HepG2 (cell line): ENCODE data around the gene CDH8. TPM values are rescaled to one million over a fixed set of nuclear protein-coding genes. Genes with fewer than 3 reads are reported as not detected.

Experiments
- ATAC-seq: fragments of 200-7000 bp; cut with Tn5 transposase; 3 replicates; pipeline ENCODE4 v1.9.1; 2020; ENCODE audit warnings: mild to moderate bottlenecking, moderate library complexity
- BruUV-seq: library from RNA; stranded (reverse); fragments of 400-500 nt; replicated peaks from 2 replicates; lab custom pipeline; 2021; lab: Mats Ljungman, UMichigan
- CTCF ChIA-PET: fragments of 300-600 bp; formaldehyde crosslinking; extraction: SDS; loops from one replicate; lab custom pipeline; 2021; ENCODE audit warnings: low total read pairs, inconsistent platforms, low intra/inter-chr PET ratio; lab: Yijun Ruan, JAX
- POLR2A ChIA-PET: fragments of 350-600 bp; sonication (Branson Sonifier 250); formaldehyde crosslinking; loops from one replicate; lab custom pipeline; 2020; ENCODE audit warnings: antibody characterized with exemption, inconsistent platforms; lab: Yijun Ruan, JAX
- DNase-seq: peaks from one replicate; pipeline ENCODE4 v3.0.0-alpha.2; 2015; ENCODE audit warnings: low spot score
- FAIRE-seq: peaks from 3 replicates; lab custom pipeline; 2011; peaks lifted over from hg19 to GRCh38; lab: Jason Lieb, UNC
- H2AFZ ChIP-seq: one replicate; pipeline ENCODE4 v1.6.1; 2011; ENCODE audit warnings: low read length, inconsistent platforms
- H3K27ac ChIP-seq: fragments of 300-600 bp; 3 replicates; pipeline ENCODE4 v1.8.0; 2011; ENCODE audit warnings: mixed run types, mild to moderate bottlenecking, mixed read lengths, low read length, inconsistent platforms; ENCODE audit not compliant: insufficient read depth; ENCODE audit errors: extremely low read length
- H3K27me3 ChIP-seq, 2 experiments: fragments of 200-600 bp in 1 of 2; 2 replicates in 1 of 2; 3 replicates in 1 of 2; pipeline versions ENCODE4 v1.6.0 to v1.8.0; 2011; ENCODE audit warnings: low read length in 2 of 2, mild to moderate bottlenecking in 2 of 2, moderate library complexity in 2 of 2, inconsistent platforms in 1 of 2; ENCODE audit not compliant: insufficient read depth in 2 of 2, control insufficient read depth in 1 of 2
- H3K36me3 ChIP-seq, 2 experiments: fragments of 200-600 bp in 1 of 2; replicated peaks in 1 of 2; 2 replicates in 1 of 2; 3 replicates in 1 of 2; pipeline versions ENCODE4 v1.5.1 to v1.8.0; 2011; ENCODE audit warnings: low read length in 2 of 2, inconsistent platforms in 1 of 2; ENCODE audit not compliant: insufficient read depth in 2 of 2, control insufficient read depth in 1 of 2
- H3K4me1 ChIP-seq: 2 replicates; pipeline ENCODE4 v1.5.1; 2012; ENCODE audit warnings: low read length, inconsistent platforms; ENCODE audit not compliant: insufficient read depth
- H3K4me2 ChIP-seq: 2 replicates; pipeline ENCODE4 v1.6.0; 2011; ENCODE audit warnings: low read depth, low read length, inconsistent platforms
- H3K4me3 ChIP-seq, 3 experiments: fragments of 200-600 bp in 1 of 3; sonication (generic), shearing (Covaris generic) in 1 of 3; replicated peaks in 1 of 3; 2 replicates each; pipeline ENCODE4 v1.5.1; 2011 to 2016; ENCODE audit warnings: low read length in 3 of 3, inconsistent platforms in 2 of 3, low read depth in 2 of 3, mild to moderate bottlenecking in 2 of 3, control low read depth in 1 of 3, mixed read lengths in 1 of 3; ENCODE audit not compliant: insufficient read depth in 1 of 3
- H3K79me2 ChIP-seq: one replicate; pipeline ENCODE4 v1.6.1; 2011; ENCODE audit warnings: low read length, inconsistent platforms; ENCODE audit not compliant: insufficient read depth
- H3K9ac ChIP-seq: 2 replicates; pipeline ENCODE4 v1.6.0; 2011; ENCODE audit warnings: mild to moderate bottlenecking, low read depth, low read length, inconsistent platforms; ENCODE audit not compliant: insufficient read depth
- H3K9me3 ChIP-seq: 2 replicates; pipeline ENCODE4 v1.5.1; 2012; ENCODE audit warnings: mild to moderate bottlenecking, low read length
- H4K20me1 ChIP-seq: 2 replicates; pipeline ENCODE4 v1.6.0; 2011; ENCODE audit warnings: inconsistent platforms, mild to moderate bottlenecking, low read length, moderate library complexity; ENCODE audit not compliant: insufficient read depth
- ATF4 ChIP-seq, 2 experiments: fragments of 450-650 bp in 1 of 2; sonication (generic) in 1 of 2; formaldehyde crosslinking; IDR thresholded peaks; 2 replicates each; pipeline versions ENCODE4 v1.5.0 to v1.8.0; 2020 to 2022; ENCODE audit warnings: mild to moderate bottlenecking in 1 of 2, missing genetic modification reagents in 1 of 2
- CREB1 ChIP-seq, 2 experiments: fragments of 450-650 bp in 1 of 2; IDR thresholded peaks; 2 replicates each; pipeline ENCODE4 v1.6.1; 2016 to 2017; ENCODE audit warnings: control low read depth in 1 of 2, mild to moderate bottlenecking in 1 of 2, missing compliant biosample characterization in 1 of 2, missing genetic modification characterization in 1 of 2
- FOXK2 ChIP-seq: fragments of 450-650 bp; IDR thresholded peaks from 2 replicates; pipeline ENCODE4 v1.6.1; 2016
- GPN1 ChIP-seq: sonication (generic); formaldehyde crosslinking; IDR thresholded peaks from 2 replicates; pipeline ENCODE4 v1.5.1; 2020; ENCODE audit warnings: missing genetic modification reagents, borderline replicate concordance
- PLSCR1 ChIP-seq: sonication (generic); formaldehyde crosslinking; IDR thresholded peaks from 2 replicates; pipeline ENCODE4 v1.5.0; 2020; ENCODE audit warnings: missing genetic modification reagents, mild to moderate bottlenecking, borderline replicate concordance
- SMARCC2 ChIP-seq: fragments of 450-650 bp; IDR thresholded peaks from 2 replicates; pipeline ENCODE4 v1.6.1; 2017; ENCODE audit warnings: antibody characterized with exemption, mild to moderate bottlenecking
- SMC3 ChIP-seq: IDR thresholded peaks from 2 replicates; pipeline ENCODE4 v1.6.1; 2011; ENCODE audit warnings: low read length, improper control_type of control experiment
- SP1 ChIP-seq, 2 experiments: fragments of 450-650 bp in 1 of 2; sonication (generic) in 1 of 2; formaldehyde crosslinking in 1 of 2; IDR thresholded peaks; 2 replicates each; pipeline versions ENCODE4 v1.4.0 to v1.6.1; 2016 to 2020; ENCODE audit warnings: missing genetic modification reagents in 1 of 2
- TIGD3 ChIP-seq: sonication (generic); formaldehyde crosslinking; IDR thresholded peaks from 2 replicates; pipeline ENCODE4 v1.5.1; 2020; ENCODE audit warnings: mild to moderate bottlenecking, missing genetic modification reagents, borderline replicate concordance
- TMF1 ChIP-seq: sonication (generic); formaldehyde crosslinking; IDR thresholded peaks from 2 replicates; pipeline ENCODE4 v1.8.1; 2022; ENCODE audit warnings: low read depth, missing genetic modification reagents
- TOPORS ChIP-seq: sonication (generic); formaldehyde crosslinking; IDR thresholded peaks from 2 replicates; pipeline ENCODE4 v1.8.0; 2023; ENCODE audit warnings: mild to moderate bottlenecking, missing genetic modification reagents
- ZBTB38 ChIP-seq: sonication (generic); formaldehyde crosslinking; IDR thresholded peaks from 2 replicates; pipeline ENCODE4 v1.5.1; 2020; ENCODE audit warnings: mild to moderate bottlenecking, missing genetic modification reagents
- ZBTB39 ChIP-seq: sonication (generic); formaldehyde crosslinking; IDR thresholded peaks from 2 replicates; pipeline ENCODE4 v1.5.0; 2020; ENCODE audit warnings: missing genetic modification reagents
- ZNF280B ChIP-seq: sonication (generic); formaldehyde crosslinking; IDR thresholded peaks from 2 replicates; pipeline ENCODE4 v1.5.0; 2020; ENCODE audit warnings: missing genetic modification reagents, mild to moderate bottlenecking, borderline replicate concordance
- ZNF33B ChIP-seq: sonication (generic); formaldehyde crosslinking; IDR thresholded peaks from 2 replicates; pipeline ENCODE4 v1.5.1; 2020; ENCODE audit warnings: mild to moderate bottlenecking, missing genetic modification reagents
- ZNF547 ChIP-seq: sonication (generic); formaldehyde crosslinking; IDR thresholded peaks from 2 replicates; pipeline ENCODE4 v1.5.1; 2020; ENCODE audit warnings: mild to moderate bottlenecking, missing genetic modification reagents
- WGBS: methylation state at CpG from one replicate; pipeline ENCODE4 v1.1.6; 2017; ENCODE audit warnings: low lambda C conversion rate; 5-methylcytosine and 5-hydroxymethylcytosine counted together
- in situ Hi-C: cut with HindIII; loops from 2 replicates; pipeline ENCODE4 v1.10.0; 2017; ENCODE audit warnings: low pct_unique_long_range_greater_than_20kb; ENCODE audit not compliant: extremely low pct_ligation_motif_present
- intact Hi-C: fragments of 100-400 bp; cut with micrococcal nuclease; formaldehyde crosslinking; loops from one replicate; pipeline ENCODE4 v1.10.0; 2022; ENCODE audit not compliant: unreplicated experiment
- polyA plus RNA-seq, 8 experiments: library from polyadenylated mRNA; depleted of rRNA in 3 of 8; stranded (reverse) in 7 of 8; unstranded in 1 of 8; fragments of >200 nt; fragmentation: Illumina TruSeq in 4 of 8; extraction: Trizol in 4 of 8; gene quantifications; 2 replicates each; pipeline versions ENCODE4 v1.2.1 to v1.2.3, GENCODE V29; 2011 to 2016; ENCODE audit warnings: low read depth in 4 of 8, missing spikeins in 1 of 8, mixed read lengths in 1 of 8; ENCODE audit not compliant: insufficient read depth in 1 of 8
- total RNA-seq, 5 experiments: library from RNA; depleted of rRNA; stranded (reverse); fragments of >200 nt; fragmentation: Illumina TruSeq; extraction: Trizol; gene quantifications; 2 replicates each; pipeline ENCODE4 v1.2.3, GENCODE V29; 2016; ENCODE audit warnings: low read depth in 1 of 5

The CDH8 gene
- total and polyA plus RNA-seq, 2 of the 13 experiments (the other 11 are each of a cell fraction or from before 2014, with no cell fraction given) = not detected

- no peak for FAIRE-seq
- H3K9me3 ChIP-seq = no peaks in the 10 kb centered on the region
- CTCF ChIA-PET = no interaction called here
- H3K4me1 ChIP-seq = no peaks in the 10 kb centered on the region
- no peaks in the 10 kb centered on the region for H3K36me3 ChIP-seq
- no peak overlapping the region for H3K4me2 ChIP-seq
- H3K27ac ChIP-seq = no peak overlapping the region
- no peaks in the 10 kb centered on the region for H4K20me1 ChIP-seq
- no TSS peak for BruUV-seq
- WGBS = 2% methylated on average over 1 of the region's 1 CpG
- POLR2A ChIA-PET = no interaction called here
- ATAC-seq = no peak
- H3K27me3 ChIP-seq = no peaks in the 10 kb centered on the region; a peak in 1 of 5 replicates
- no peak for DNase-seq
- in situ Hi-C loops = no loop called here
- no peaks in the 10 kb centered on the region for H3K79me2 ChIP-seq
- intact Hi-C loops = no loop called here
- no peak overlapping the region for H3K9ac ChIP-seq
- TF ChIP-seq ZNF547 (CRISPR knock-in tag) (no peak), PLSCR1 (CRISPR knock-in tag) (no peak), SMC3 (no peak), ZBTB38 (no peak), ATF4 (CRISPR knock-in tag; IDR thresholded peaks at IDR 0.05) (no peak), GPN1 (CRISPR knock-in tag) (no peak), FOXK2 (no peak), ZNF280B (no peak), SMARCC2 (no peak), TMF1 (CRISPR knock-in tag) (no peak), ZNF33B (no peak), TIGD3 (CRISPR knock-in tag) (no peak), SP1 (IDR thresholded peaks at IDR 0.05) (no peak), SP1 (CRISPR knock-in tag; IDR thresholded peaks at IDR 0.05) (no peak), TOPORS (CRISPR knock-in tag) (no peak), CREB1 (IDR thresholded peaks at IDR 0.05) (no peak), CREB1 (CRISPR knock-in tag; IDR thresholded peaks at IDR 0.05) (no peak), ZBTB39 (no peak)
- H2AFZ ChIP-seq = no peak overlapping the region
- H3K4me3 ChIP-seq = no peak overlapping the region
Measured at GRCh38 chr16:62067981-62068380, 31.7 kb upstream of the CDH8 start.
